Activated CD4-positive, CD25-positive, alpha-beta regulatory T cell (primary cell): ENCODE data around the gene TFB1M.
"Not testable (repeated sequence)": the region's sequence is repeated elsewhere in the genome, so short reads cannot be mapped to it uniquely, and the experiment has no call there.

Experiments used
- DNase-seq, 4 experiments: peaks; one replicate each; lab custom pipeline; 2025; lab: John Stamatoyannopoulos, UW

The TFB1M gene

DNA sequence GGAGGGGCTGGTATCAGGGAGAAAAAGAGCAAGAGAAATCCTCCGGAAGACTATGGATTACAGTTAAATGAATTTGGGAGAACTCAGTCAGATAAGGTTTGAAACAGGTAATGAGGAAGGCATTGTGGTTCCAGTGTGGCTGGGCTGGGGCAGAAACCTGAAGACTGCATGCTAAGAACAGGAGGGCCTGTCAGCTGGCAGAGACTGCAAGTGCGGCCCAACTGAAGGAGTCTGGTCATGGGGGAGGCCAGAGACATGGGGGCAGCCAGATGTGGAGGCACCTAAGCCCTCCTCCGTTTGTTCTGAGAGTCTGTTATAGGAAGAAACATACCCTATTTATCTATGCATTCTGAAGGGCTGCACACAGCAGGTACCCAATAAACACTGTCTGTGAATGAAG lies 16.6 kb downstream of the TFB1M start:
- no peak for DNase-seq

GRCh38 chr6:155292711-155293110 lies 21.6 kb downstream of the TFB1M start:
- DNase-seq = no peak

- no peak for DNase-seq
Observed at GRCh38 chr6:155291291-155291690, 23.0 kb downstream of the TFB1M start.

DNA sequence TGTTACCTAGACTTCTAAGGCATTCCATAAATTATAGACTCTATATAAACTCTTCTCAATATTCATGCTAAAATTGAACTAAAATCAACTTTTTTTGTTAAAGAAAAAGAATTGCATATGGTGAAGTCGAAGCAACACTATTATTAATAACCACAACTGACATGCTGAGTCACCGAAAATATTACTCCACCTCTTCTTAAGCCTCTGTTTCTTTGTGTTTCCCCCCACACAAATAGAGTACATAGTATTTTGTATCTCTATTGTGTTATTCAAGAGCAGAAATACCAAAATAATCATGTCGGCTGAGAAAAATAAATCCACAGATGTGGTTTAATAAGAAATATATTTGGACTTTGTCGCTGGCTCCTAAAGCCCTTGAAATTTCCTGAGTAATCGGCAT lies 23.8 kb downstream of the TFB1M start:
- no peak for DNase-seq

DNA sequence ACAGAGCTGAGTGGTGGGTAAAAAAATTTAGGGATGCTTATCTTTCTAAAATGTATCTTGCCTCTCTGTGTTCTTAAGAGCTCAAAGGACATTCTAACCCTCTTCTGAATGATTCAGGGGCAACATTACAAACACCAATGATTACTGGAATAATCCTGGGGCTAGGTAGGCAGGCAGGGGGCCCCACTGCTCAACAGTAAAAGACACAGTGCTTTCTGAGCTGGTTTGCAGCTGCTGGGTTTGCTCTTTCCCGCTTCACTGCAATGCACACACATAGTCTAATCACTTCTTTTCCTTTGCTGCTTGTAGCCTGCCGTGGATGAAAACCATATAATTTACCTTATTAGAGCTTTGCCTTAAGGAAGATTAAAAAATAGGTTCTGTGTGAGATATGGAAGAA lies 26.5 kb downstream of the TFB1M start:
- DNase-seq = no peak

GRCh38 chr6:155284775-155285174 lies 29.5 kb downstream of the TFB1M start:
- no peak for DNase-seq

DNA sequence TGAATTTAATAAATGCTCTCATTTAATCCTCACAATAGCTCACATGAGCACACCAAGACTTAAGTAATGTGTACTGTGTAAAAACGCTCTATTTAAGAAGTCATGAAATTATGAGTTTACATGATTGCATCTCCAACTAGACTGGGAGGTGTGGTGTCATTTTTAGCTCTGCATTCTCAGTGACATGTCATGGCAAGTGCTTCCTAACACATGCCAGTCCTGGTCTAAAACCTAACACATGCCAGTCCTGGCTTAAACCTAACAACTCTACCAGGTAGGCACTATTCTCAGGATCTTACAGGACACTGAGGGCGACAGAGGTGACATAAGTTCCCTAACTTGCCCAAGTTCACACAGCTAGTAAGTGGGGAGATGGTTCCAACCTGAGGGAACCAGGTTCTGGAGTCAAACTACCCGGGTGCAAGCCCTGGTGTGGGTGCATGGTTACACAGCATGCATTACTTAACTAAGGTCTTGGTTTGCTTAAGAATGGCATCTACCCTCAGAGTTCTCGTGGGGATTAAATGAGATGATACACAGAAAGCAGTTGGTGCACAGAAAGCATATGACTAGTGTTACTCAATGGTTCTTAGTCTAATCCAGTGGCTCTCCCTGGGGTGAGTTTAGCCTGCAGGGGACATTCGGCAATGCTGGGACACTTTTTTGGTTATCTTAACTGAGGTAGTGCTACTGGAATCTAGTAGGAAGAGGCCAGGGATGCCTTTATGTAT lies 35.8 kb downstream of the TFB1M start:
- DNase-seq = no peak

DNA sequence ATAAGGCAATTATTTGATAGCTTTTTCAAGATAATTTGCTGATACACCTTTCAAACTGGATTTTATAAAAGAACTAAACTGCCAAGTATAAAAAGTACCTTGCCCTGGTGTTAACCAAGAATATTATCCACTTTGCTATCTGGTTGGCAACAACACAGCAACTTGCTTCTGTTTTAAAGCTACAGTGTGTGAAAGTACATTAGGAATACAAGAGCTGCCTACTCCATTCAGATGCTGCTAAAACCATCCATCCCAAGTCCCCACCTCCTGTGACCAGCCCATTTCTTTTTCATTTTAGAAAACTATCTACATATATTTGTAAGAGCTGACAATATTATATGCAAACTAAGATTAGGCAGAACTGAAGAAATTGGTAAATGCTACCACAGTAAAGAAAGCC lies 37.6 kb downstream of the TFB1M start:
- DNase-seq = no peak

DNA sequence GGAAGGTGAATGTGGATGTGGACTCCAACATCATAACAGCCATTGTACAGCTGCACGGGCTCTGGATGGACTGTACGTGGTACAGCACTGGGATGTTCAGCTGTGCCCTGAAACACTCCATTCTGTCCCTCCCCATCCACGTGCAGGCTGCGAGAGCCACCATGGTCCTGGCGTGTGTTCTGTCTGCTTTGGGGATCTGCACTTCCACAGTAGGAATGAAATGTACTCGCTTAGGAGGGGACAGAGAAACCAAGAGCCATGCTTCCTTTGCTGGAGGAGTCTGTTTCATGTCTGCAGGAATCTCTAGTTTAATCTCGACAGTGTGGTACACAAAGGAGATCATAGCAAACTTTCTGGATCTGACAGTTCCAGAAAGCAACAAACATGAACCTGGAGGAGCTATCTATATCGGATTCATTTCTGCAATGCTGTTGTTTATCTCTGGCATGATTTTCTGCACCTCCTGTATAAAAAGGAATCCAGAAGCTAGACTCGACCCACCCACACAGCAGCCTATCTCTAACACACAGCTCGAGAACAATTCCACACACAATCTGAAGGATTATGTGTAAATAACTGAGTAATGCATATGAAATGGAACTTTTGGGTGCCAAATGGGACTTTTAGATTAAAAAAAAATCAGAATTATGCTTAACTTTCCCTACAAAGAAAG lies 38.3 kb downstream of the TFB1M start:
- DNase-seq = no peak

GRCh38 chr6:155274533-155274932 lies 39.8 kb downstream of the TFB1M start:
- DNase-seq = no peak

DNA sequence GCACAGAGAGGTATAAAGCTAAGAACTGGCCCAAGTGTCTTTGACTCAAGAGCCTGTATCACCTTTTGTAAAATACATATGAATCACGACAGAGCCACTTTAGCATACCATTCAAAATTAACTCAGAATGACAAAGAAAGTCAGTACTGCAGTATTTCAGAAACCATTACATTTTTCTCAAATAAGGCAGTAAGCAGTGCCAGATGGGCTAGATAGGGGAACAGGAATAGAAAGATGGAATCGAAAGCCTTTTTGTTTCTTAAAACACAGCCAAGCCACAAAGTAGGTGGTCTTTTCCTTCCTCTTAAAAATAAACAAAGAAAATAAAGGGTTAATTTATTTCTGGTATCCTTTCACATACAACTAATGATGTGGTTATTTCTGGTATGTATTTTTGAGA lies 40.2 kb downstream of the TFB1M start:
- DNase-seq = no peak

DNA sequence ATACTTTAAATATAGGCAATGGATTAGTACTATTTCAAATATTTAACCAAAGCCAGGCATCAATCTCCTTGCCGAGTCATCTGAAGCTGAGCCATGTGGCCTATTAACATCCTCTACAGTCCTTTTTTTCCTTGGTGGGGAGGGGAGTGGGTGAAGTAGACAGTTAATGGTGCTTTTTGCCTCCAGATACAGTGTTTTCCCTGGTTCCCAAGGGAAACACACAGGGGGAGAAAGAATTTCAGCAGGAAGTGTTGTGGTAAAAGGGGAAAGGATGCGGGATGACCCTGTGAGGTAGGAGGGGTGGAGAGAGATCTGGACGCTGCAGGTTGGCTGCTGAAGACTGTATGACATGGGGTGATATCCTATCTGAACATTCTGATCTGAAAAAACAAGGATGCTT lies 40.9 kb downstream of the TFB1M start:
- no peak for DNase-seq

DNA sequence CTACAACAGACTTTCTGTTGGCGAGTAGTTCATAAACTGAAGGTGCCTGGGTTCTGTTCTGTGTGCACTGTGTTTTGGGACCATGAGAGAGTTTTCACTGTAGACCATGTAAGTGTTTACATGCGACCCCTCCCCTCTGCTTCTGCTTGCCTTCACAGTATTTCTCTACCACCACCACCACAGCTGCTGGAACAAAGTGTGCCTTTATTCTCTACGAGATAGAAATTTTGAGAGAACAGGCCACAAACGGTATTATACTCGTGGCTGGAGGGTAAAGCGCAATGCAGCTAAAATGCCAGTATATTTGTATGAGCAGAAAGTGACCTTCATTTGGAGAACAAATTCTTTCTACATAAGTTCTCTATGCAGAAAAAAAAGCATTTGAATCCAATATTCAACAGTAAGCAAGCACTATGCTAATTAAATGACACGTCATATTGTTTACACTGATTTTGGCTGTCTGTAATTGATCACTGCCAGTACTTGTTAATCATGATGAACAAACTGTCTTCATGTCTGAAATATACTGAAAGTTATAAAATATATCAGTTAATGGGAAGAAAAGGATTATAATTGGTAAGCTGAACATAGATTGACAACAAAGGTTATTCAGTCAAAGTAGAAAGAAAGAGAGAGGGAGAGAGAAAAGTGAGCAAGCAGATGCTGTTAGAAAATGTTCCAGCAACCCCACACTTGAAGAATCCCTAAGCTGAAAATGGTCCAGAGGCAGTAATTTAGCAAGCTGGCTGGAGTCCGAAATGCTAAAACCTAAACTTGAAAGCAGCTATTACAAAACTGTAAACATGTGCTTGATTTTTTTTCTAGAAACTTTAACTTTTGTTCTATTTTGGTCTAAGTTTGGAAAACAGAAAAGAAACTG lies 41.7 kb downstream of the TFB1M start:
- DNase-seq = no peak

- DNase-seq = no peak
Observed at GRCh38 chr6:155271145-155271544, 43.1 kb downstream of the TFB1M start.

GRCh38 chr6:155270561-155271091 lies 43.7 kb downstream of the TFB1M start:
- no peak for DNase-seq

DNA sequence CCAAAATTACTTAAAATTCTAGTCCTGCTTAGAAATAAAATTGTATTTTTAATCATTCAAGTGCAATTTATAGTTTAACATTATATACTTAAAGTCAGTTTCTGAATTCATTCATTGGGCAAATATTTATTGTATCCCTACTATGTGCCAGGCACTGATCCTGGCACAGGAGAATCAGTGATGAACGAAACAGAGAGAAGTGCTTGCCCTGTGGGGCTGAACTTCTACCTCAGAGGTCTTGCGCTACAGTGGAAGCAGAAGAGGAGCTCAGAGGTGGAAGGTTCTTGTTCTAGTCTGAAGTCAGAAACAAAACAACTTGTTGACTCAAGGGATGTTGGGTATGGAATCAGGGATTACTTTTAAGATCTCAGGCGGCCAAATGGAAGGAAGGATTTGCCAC lies 44.5 kb downstream of the TFB1M start:
- DNase-seq = no peak

DNA sequence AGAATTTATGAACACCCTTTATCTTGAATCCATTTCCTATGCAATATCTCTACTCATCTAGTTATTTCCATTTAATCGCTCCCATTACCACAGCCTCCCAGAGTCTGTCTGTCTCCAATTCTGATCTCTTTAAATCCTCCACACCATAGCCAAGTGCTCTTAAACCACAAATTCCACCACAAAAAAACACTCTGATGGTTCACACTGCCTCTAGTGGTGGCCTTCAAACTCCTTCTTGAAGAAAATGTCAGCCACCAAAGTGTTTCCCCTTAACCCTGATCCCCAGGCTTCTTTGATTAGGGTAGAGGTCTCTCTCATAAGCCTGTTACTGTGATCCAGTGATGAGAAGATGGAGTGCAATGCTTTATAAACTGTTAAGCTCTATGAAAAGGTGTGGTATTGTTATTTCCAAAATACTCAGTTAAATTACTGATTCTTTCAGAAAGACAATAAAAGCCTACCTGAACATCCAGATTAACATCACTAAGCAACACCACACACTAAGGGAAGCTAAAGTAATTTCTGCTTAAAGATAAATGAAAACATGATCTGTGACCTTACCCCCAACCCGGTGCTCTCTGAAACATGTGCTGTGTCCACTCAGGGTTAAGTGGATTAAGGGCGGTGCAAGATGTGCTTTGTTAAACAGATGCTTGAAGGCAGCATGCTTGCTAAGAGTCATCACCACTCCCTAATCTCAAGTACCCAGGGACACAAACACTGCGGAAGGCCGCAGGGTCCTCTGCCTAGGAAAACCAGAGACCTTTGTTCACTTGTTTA lies 46.0 kb downstream of the TFB1M start:
- DNase-seq = not testable (repeated sequence)

- no peak for DNase-seq
Observed at GRCh38 chr6:155267411-155267810, 46.9 kb downstream of the TFB1M start.

DNA sequence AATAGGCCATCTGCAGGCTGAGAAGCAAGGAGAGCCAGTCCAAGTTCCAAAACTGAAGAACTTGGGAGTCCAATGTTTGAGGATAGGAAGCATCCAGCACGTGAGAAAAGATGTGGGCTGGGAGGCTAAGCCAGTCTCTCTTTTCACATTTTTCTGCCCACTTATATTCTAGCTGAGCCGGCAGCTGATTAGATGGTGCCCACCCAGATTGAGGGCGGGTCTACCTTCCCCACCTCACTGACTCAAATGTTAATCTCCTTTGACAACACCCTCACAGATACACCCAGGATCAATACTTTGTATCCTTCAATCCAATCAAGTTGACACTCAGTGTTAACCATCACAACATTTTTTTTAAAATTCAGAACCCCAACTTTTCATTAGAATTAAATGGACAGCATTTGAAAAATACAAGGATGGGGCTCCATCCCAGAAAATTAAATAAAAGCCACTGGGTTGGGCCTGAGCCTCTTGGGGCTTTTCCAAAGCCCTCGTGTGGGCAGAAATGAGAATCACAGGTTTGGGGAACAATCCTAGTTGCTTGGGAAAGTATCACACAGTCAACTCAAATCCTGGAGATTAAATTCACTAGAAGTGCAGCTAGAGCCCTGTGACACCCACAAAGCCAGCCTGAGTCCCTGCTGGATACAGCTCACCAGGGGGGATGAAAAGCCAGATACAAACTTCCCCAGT lies 48.3 kb downstream of the TFB1M start:
- no peak for DNase-seq

DNA sequence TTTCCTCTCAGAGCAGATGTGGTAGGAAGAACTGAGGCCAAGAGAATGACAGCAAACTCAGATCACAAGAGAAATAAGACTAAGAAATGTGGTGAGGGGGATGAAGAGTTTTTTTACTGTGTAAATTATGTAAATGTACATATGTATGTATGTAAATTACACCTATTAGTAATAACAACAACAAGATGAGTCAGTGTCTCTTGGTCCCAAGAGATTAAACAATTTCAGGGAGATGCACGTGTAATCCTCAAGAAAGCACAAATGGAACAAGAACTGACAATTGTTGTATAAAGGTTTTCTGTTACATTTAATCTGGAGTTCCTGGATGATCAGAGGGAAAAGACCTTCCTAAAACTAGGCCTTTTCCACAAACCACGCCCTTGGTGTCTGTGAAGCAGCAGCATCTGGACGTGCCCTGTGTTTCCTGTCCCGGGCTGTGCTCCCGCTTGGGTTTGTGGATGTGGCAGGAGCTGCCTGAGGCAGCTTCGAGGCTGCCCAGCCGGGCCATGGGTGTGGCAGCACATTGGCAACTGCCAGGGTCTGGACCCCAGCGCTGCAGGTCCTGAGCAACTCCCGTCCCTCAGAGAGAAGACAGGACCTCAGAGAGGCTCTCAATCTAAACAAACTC lies 49.5 kb downstream of the TFB1M start:
- DNase-seq = no peak
